ENCODE results near the gene PSMD13.

DNA sequence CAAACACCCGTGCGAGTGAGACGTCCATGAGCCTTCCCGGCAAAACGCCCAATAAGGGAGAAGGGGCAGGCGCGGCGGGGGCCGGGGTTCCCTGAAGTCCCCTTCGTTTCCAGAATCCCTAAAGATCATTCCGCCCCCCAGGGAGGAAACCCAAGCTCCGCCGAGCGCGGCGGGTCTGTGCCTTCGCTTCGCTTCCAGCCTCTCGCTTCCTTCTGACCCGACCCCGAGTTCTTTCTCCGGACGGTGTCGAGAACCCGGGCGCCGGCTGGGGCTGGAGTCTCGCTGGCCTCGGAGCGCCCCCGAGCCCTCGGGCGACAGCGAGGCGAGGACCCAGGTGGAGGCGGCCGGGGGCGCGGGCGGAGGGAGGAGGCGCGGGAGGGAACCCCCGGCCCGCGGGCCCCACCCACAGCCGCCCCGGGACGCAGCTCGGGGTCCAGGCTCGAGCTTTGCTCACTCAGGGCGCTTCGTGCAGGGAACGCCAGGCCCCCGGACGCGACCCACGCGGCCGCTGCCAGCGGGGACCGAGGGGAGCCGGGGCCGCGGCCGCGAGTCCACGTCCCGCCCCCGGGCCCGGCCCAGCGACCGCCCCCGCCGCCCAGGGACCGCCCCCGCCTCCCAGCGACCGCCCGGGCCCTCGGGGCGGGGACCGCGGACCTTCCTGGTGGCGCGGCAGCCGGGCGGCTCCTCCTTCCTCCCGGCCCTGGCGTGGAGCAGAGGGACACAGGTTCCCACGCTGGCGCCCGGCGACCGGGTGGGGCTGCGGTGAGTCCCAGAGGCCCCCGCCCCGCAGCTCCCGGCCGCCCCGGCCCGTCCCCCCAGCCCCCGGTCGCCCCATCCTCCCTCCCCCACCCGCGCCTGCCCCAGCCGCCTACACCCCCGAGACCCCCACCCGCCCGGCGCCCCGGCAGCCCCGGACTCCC lies 52.0 kb downstream of the PSMD13 start, which contains the start of gene PGGHG:
- TF ChIP-seq, protein P1, sequence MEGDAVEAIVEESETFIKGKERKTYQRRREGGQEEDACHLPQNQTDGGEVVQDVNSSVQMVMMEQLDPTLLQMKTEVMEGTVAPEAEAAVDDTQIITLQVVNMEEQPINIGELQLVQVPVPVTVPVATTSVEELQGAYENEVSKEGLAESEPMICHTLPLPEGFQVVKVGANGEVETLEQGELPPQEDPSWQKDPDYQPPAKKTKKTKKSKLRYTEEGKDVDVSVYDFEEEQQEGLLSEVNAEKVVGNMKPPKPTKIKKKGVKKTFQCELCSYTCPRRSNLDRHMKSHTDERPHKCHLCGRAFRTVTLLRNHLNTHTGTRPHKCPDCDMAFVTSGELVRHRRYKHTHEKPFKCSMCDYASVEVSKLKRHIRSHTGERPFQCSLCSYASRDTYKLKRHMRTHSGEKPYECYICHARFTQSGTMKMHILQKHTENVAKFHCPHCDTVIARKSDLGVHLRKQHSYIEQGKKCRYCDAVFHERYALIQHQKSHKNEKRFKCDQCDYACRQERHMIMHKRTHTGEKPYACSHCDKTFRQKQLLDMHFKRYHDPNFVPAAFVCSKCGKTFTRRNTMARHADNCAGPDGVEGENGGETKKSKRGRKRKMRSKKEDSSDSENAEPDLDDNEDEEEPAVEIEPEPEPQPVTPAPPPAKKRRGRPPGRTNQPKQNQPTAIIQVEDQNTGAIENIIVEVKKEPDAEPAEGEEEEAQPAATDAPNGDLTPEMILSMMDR (conservative IDR thresholded peaks at IDR 0.05 in 1 of 2, IDR thresholded peaks at IDR 0.05 in 1 of 2; ENCODE audit: extremely low read depth in 1 of 2, insufficient read depth in 1 of 2, low read depth in 1 of 2, low read length in 2 of 2): no peak
- peak; percentile 75 for TF ChIP-seq EZH2 (IDR thresholded peaks at IDR 0.05; ENCODE audit: borderline replicate concordance, low read length)
